Urothelium cell line (cell line): Measurements from ENCODE around the gene EI24.
A peak's percentile ranks its signal among the peaks of the same experiment; 100 is the strongest.

ENCODE experiments used
- DNase-seq: peaks from one replicate; pipeline ENCODE4 v3.0.0; 2011; ENCODE audit warnings: low spot score, mixed read lengths
- FAIRE-seq: peaks from 2 replicates; lab custom pipeline; 2011; peaks lifted over from hg19 to GRCh38; lab: Jason Lieb, UNC

Gene EI24

DNA sequence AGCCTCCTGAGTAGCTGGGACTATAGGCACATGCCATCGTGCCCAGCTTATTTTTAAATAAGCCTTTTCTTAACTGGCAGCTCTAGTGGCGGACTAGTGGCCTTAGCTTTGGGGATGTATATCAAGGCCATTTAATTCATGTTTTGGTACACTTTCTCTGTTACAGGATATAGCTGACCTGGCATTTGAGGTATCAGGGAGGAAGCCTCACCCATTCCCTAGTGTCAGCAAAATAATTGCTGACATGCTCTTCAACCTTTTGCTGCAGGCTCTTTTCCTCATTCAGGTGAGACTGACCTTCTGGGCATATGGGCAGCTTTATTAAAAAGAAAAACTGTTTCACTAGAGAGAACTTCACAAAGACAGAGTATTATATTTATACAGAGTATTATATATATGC, 9.5 kb downstream of the EI24 start:
- DNase-seq (no peak), FAIRE-seq (no peak)

DNA sequence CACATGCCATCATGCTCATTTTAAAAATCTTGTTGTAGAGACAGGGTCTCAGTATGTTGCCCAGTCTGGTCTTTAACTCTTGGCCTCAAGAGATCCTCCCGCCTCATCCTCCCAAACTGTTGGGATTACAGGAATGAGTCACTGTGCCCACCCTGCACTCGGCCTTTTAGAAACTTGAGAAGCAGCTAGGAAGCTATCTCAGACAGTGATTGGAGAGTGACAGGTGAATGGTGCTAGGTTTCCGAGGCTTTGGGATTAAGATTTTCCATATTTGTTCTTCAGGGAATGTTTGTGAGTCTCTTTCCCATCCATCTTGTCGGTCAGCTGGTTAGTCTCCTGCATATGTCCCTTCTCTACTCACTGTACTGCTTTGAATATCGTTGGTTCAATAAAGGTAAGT, 10.5 kb downstream of the EI24 start:
- no peak for FAIRE-seq
- no peak for DNase-seq

DNA sequence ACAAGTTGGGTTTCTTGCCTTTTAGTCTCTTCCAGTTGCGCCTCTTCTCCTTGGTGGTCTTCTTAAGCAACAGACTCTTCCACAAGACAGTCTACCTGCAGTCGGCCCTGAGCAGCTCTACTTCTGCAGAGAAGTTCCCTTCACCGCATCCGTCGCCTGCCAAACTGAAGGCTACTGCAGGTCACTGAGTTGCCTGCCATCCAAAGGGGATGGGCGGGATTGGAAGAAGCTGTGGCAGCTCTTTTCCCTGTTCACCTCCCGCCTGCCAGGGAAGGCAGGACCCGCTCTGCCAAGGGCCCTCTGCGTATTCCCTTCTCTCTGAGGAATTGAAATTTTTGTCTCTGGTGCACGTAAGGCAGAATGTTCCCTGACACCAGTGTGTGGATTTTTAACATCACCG, 14.2 kb downstream of the EI24 start:
- FAIRE-seq: no peak

DNA sequence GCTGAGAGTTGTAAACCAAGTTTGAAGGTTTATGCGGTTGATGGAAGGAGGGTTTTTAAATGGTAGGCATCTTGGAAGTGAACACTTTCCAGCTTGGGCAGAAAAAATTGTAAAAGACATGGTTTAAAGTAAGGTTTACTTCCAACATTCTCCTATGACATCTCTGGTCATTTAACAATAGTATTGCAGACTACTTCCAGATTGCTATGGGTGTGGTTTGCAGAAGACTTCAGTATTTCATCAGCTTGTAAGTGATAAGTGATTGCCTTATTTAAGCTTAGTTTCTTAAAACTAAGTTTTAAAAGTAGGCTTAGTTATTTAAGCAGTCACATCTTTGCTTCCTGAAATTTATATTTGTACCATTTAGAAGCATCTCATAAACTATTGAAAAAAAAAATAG, 16.2 kb downstream of the EI24 start:
- DNase-seq: no peak
- no peak for FAIRE-seq

More for the DNA sequence above, 14.2 kb downstream of the EI24 start:
- no peak for DNase-seq

DNA sequence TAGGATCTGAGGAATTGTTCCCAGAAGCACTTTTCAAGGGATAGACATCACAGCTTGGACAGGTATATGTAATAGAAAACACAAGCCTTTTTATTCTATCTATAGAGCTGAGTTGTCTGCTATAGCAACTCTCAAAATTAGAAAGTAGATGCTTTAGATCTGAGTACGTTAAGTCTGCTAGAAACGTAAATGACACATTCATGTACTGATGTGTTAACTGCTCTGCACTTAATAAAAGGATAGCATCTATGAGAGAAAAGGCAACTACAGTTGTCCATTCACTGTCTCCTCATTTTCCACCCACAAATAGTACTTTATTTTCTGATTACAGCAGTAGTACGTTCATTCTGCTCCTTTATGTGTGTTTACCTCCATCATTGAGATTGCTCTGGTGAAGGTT, 17.3 kb downstream of the EI24 start:
- DNase-seq (no peak), FAIRE-seq (no peak)

DNA sequence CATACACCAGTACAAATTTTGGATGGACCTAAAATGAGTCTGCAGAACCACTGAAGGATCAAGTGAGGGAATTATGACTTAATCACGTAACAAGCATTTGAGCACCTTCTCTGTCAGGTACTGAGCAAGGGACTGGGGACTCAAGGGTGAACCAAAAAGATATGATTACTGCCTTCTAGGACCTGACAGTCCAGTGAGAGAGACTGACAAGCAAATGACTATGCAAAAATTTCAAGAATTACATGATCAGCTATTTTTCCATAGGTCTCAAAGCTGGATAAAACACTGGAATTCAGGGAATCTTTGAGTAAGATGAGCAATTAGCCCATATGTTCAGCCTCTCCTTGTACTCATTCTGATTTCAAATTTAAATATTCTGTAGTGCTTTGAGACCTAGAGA, 18.2 kb downstream of the EI24 start:
- FAIRE-seq (no peak), DNase-seq (no peak)

DNA sequence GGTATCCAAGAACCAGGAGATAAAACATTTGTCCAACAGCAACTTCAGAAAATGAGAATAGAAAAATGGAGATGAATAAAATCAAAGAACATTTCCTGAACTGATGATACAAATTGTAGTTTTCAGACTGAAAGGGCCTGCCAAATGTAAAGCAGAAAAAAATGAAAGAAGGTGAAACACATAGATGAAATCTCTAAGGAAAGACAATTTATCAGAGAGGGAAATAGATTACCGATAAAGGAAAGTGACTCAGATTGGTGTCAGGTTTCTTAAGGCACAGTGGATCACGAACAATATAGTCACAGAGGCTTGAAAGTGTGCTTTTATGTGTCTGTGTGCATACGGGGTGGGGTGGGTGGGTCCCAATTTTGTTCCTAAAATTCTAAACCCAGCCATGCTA, 19.2 kb downstream of the EI24 start:
- no peak for DNase-seq
- FAIRE-seq: no peak

DNA sequence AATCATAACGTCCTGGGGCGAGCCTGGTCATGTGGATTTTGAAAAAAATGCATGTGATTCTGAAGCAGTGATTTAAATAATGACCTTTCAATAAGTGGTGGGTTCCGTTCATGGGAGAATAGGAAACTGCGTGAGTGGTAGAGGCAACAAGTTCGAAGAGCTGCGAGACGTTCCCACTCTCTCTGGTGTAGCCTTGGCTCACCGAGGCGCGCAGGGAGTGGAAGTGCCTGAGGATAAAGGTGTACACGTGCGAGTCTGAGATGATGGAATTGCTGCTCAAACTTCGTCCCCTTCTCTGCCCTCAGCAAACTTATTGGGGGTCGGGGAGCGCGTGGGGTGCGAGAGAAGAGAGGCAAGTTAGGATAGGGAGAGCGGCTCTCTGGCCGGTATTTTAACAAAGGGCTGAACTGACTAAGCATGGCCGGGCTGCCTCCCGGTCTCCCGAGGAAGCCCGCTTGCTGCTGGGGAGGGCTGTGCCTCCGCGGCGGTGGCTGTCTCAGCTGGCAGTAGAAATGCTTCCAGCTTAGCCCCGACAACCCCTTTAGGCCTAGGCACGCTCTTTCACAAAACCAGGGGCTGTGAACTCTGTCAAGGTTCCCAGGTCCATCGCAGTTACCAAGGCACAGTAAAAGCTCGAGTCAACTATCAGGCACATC, 22.5 kb downstream of the EI24 start:
- peak; percentile 30 for DNase-seq
- no peak for FAIRE-seq

DNA sequence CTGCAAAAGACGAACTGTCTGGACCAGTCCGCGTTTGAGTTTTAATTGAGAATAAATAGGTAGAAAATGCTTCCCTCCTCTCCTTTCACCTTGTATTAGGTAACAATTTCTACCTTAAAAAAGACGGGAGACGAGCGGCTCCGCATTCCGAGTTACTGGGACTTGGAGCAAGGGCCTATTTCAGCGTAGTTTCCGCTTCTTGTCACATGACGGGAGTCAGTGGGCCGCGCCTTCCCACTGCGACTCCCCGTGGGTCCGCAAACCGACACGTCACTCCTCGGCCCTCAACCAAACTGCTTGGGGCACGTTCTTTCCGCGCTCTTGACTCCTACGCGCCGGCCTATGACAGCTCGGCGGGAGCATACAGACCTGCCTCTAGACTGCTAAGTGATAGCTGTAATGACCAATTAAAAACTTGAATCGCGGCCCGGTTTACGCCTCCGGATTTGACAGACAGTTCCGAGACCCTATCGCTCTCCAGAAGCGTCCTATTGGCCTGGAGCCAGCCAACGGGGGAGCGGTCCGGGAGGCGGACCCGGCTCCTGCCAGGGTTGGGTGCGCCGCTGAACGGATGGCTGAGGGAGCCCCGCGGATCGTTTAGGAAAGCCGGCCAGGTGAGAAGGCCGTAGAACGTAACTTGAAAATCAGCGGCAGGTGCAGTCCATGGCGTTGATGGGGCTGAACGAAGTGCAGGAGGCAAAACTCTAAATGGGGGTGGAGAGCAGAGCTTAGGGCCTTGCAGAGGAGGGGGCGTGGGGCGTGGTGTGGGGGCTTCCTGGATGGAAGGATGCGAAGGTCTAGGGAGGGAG, 23.2 kb downstream of the EI24 start, which contains the start of gene STT3A:
Gene STT3A (plus strand): TSS at position 548 of the 809 bp plus-strand sequence. CDS start 3,064 bp downstream, outside the sequence.
- FAIRE-seq (peak; percentile 20), DNase-seq (peak; percentile 93)

DNA sequence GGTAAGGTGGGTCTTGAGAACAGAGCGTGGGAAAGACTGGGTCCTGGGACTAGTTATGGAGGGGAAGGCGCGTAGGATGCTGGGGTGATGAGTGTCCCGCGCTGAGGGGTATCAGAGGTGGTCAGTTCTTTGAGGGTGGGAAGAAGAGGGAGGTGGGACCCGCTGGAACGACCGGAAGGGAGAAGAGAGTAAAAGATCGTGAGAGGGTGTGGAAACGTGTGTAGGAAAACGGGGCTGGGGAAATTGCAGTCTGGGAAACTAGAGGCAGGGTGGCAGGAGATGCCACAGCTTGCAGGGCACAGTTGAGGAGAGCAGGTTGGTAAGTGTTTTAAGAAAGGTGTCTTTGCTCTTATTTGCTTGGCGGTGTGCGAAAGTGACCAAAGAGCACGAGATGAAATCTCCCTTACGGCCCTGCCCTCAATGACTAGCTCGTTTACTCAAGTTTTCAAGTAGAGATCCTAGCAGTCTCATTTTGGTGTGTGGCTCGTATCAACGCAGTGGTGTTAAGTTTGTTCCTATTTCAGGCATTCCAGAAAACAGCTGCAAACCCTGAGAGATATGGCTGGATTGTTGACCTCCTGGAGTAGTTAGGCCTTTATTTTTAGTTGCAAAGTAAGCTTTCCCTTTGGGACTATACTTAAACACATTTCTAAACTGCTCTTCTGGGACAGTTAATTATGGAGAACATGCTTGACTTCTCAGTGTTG, 24.0 kb downstream of the EI24 start:
- peak; percentile 20 for DNase-seq
- FAIRE-seq: no peak

DNA sequence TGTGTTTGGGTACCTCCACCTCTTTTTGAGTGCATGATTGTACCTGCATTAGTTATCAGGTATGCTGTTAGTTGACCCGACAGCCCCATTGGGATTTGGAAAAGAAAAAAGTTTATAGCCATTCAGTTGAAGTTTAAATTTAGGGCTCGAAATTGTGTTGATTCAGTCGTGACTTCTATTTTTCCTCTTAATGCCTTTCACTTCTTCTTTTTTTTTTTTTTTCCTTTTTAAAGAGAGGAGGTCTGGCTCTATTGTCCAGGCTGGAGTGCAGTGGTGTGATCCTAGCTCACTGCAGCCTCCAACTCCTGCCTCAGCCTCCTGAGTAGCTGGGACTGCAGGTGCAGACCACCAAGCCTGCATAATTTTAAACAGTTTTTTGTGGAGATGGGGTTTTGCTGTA, 25.7 kb downstream of the EI24 start:
- no peak for DNase-seq
- no peak for FAIRE-seq

DNA sequence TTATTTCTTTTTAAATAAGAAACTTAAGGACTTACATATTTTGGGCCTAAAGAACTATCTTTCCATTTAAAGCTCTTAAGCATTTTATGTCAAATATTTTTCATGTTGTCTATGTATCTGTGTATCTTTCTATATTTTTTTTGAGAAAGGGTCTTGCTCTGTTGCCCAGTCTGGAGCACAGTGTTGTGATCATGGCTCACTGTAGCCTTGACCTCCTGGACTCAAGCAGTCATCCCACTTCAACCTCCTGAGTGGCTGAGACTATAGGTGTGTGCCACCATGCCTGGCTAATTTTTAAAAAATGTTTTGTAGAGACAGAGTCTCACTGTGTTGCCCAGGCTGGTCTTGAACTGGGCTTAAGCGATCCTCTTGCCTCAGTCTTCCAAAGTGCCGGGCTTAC, 31.4 kb downstream of the EI24 start:
- FAIRE-seq: no peak
- DNase-seq: no peak

DNA sequence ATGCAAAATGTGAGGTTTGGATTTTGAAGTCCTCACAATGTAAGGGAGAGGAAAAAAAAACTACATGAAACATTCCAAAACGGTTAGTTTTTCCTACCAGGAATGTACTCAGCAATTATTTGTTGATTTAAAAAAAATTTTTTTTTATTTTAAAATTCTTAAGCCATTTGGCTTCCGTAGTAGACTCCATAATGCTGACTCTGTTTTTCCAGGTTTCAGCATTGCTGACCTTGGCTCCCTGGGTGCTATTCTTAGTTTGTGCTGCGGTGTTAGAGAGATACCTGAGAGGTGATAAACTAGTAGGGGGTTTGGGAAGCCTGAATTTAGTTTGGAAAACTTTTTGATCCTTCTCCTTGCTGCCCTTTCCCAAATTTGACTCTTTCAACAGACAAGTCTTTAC, 33.9 kb downstream of the EI24 start:
- FAIRE-seq: no peak
- no peak for DNase-seq

DNA sequence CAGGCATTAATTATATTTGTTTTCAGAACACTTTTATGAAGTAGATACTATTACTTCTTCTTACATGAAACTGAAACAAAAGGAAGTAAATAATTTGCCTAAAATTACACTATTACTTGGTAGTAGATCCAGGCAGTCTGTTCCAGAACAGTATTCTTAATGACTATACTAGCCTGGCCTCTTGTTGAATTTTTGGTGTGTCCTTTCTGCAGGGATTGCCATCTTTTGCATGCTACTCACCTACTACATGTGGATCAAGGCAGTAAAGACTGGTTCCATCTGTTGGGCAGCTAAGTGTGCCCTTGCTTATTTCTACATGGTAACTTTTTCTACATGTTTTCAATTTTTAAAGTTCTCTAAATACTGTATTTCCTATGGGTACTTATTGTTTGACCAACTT, 36.1 kb downstream of the EI24 start:
- FAIRE-seq (no peak), DNase-seq (no peak)

DNA sequence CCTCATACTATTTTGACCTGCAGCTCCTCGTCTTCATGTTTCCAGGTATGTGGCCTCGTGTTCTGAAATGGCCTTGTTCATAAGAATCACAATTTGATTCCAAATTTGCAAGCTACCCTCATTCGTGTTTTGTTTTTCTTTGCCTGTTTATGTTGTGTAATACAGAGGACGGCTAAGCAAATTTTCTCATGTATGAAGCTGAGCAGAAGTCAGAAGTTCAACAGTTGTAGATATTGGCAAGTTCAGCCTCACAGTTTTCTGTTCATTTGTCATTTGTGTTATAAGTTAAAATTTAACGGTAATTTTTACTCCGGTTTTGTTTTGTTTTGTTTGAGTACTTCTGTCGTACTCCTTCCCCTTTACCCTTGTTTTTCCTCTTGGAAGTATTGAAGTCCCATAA, 40.3 kb downstream of the EI24 start:
- DNase-seq: no peak
- FAIRE-seq: no peak

DNA sequence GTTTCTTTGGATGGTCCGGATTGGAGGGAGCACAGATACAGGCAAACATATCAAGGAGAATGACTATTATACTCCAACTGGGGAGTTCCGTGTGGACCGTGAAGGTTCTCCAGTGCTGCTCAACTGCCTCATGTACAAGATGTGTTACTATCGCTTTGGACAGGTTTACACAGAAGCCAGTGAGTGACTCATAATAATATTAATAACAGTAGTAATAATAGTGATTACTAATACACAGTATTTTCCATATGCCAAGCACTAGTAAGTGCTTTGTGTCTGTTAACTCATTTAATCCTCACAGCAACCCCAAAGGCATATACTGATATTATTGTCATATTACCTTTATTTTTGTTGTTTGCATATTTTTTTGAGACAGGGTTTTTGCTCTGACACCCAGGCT, 49.1 kb downstream of the EI24 start:
- no peak for DNase-seq
- no peak for FAIRE-seq

DNA sequence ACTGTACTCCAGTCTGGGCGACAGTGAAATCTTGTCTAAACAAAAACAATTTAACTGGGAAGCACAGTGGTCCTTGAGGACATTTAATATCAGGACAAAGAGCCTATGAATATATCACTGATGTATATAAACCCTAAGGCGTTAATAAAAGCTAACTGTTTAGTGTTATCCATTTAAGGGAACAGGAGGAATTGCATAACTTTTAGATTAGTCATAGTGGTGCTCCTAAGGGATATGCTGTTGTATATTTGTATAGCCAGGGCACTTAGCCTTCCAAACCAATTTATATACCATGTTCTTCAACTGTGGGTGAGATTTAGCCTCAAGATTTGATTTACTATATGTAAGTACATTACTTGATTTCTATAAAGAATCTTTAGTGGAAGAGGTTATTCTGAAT, 52.7 kb downstream of the EI24 start:
- DNase-seq: no peak
- FAIRE-seq: no peak

DNA sequence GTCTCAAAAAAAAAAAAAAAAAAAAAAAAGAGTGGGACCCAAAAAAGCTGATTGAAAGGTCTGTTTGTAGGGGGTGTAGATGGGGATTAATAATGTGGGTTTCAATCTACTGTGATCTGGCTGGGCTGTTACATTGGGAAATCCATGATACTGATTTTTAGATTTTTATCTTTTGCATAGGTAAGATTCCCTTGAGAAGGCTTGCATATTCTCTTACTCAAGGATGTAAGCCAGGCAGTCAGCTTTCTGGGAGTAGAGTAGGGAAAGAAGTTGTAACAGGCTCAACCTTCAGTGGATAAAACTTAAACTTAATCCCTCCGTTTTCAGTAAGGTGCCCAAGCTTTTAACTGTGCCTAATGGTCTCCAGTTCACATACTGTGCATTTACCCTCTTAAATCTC, 53.8 kb downstream of the EI24 start:
- FAIRE-seq (no peak), DNase-seq (no peak)

DNA sequence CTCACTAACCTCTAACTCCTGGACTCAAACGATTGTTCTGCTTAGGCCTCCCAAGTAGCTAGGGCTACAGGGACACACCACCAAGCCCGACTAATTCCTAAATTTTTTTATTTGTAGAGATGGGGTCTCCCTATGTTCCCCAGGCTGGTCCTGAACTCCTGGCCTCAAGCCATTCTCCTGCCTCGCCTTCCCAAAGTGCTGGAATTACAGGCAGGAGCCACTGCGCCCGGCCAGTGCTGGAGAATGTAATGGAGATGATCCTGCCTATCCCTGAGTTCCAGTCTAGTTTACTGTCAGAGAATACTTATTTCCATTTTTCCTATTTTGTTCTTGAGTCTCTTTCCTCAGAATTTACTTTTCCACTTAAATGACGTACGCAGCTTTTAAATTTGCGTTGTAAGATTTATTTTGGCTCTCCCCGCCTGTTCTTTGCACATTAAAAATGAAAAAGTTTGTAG, 55.5 kb downstream of the EI24 start, which contains the start of gene CHEK1:
Gene CHEK1 (plus strand): TSS at position 408 of the 458 bp plus-strand sequence. CDS start 1,606 bp downstream, outside the sequence.
- DNase-seq (no peak), FAIRE-seq (no peak)

DNA sequence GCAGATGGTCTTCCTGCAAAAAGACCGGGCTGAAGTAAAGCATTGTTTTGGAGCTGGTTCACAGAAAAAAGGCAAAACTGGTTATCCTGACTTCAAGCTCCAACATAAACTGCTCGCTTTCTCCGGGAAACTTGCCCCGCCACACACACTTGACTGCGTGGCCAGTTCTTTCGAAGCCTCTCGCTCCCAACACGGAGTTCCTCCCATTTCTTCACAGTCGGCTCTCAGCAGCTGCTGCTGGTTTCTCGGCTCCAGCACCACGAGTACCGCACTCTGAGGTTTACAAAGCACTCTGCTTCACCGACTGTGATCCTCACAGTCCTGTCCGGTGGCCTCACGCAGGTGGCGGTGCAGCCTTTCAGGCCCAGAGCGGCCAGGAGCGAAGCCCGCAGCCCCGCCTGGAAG, 56.0 kb downstream of the EI24 start:
- DNase-seq: no peak
- FAIRE-seq: no peak

DNA sequence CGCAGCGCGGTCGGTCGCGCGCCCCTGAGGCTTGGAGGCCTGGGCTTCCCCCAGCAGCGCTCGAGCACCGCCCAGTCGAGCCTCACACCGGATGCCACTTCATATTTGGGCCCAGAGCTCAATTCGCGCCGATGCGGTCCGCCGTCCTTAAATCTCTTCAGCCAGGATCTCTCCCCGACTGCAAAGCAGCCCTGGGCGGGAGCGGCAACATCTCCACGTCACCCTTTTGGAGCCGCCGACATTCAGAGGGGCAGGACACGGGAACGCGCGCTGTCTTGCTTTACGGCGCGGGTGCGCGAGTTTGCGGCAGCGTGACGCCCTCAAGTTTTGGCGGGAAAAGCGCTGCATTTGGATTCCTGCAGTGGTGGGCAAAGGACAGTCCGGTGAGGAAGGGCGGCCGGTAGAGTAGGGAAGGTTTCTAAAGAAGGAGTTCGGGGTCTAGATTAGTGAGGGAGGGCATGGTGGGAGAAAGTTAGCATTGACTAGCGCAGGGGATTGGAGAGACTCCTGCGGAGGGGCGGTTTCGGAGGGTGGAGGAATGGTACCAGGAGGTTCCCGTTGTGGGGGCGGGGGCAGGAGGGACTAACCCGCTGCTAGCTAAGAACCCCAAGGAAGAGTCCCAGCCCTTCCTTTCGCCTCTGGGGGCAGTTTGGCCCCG, 56.5 kb downstream of the EI24 start:
- peak; percentile 79 for DNase-seq
- FAIRE-seq: no peak
